Esophagus squamous epithelium (tissue), 5 donors: ENCODE results near the gene AP5M1. TPM values are rescaled to one million over a fixed set of nuclear protein-coding genes. Genes with fewer than 3 reads are reported as not detected.
"Not testable (repeated sequence)": the region's sequence is repeated elsewhere in the genome, so short reads cannot be mapped to it uniquely, and the experiment has no call there.

Experiments
- DNase-seq: peaks from one replicate; lab custom pipeline; 2025; lab: John Stamatoyannopoulos, UW
- H3K27ac ChIP-seq, 4 donors: fragments of 200-600 bp; sonication (generic); one replicate each; pipeline ENCODE4 v1.5.1; 2016 to 2019; ENCODE audit warnings: mild to moderate bottlenecking in 1 of 4
- H3K27me3 ChIP-seq, 4 donors: fragments of 200-600 bp; sonication (generic); 1 replicate in 3 of 4; 2 replicates in 1 of 4; pipeline versions ENCODE4 v1.5.1 to v1.6.0; 2017 to 2021; ENCODE audit warnings: antibody characterized with exemption in 1 of 4
- H3K36me3 ChIP-seq, 3 donors: fragments of 200-600 bp; sonication (generic); one replicate each; pipeline ENCODE4 v1.5.1; 2016 to 2019
- H3K4me1 ChIP-seq, 3 donors: fragments of 200-600 bp; sonication (generic); one replicate each; pipeline ENCODE4 v1.5.1; 2017 to 2019
- H3K4me3 ChIP-seq, 4 donors: fragments of 200-600 bp; sonication (generic); 1 replicate in 3 of 4; 2 replicates in 1 of 4; pipeline ENCODE4 v1.5.1; 2016 to 2019; ENCODE audit warnings: mild to moderate bottlenecking in 2 of 4, moderate library complexity in 1 of 4
- H3K9me3 ChIP-seq, 3 donors: fragments of 200-600 bp; sonication (generic); one replicate each; pipeline ENCODE4 v1.5.1; 2016 to 2019
- POLR2A ChIP-seq, 4 donors: fragments of 450-650 bp; IDR thresholded peaks; one replicate each; pipeline ENCODE4 v1.6.1; 2017; ENCODE audit warnings: antibody characterized with exemption in 4 of 4, mild to moderate bottlenecking in 4 of 4, moderate library complexity in 3 of 4
- WGBS, 2 donors: methylation state at CpG; one replicate each; pipeline ENCODE4 v1.1.5; 2018; 5-methylcytosine and 5-hydroxymethylcytosine counted together
- intact Hi-C: fragments of 100-400 bp; cut with DNase I; formaldehyde crosslinking; loops from one replicate; pipeline ENCODE4 v1.15.0; 2022
- total RNA-seq, 4 donors: library from RNA; depleted of rRNA; stranded (reverse); fragments of >200 nt; gene quantifications; one replicate each; pipeline ENCODE4 v1.1.0, GENCODE V29; 2016
- TF ChIP-seq, protein P1 (sequence below), 6 experiments: fragments of 450-650 bp in 4 of 6; fragments of 200-600 bp in 2 of 6; sonication (generic) in 2 of 6; IDR thresholded peaks; one replicate each; pipeline ENCODE4 v1.5.1; 2016 to 2019; ENCODE audit warnings: antibody characterized with exemption in 6 of 6, mild to moderate bottlenecking in 4 of 6, moderate library complexity in 4 of 6
- donor health status: DM: yes; HTN: yes; CAD: no.

AP5M1 gene
- total RNA-seq, 4 donors from 2014 or later = 24.1 to 34.2 (median 31.7) TPM

- TF ChIP-seq, protein P1, sequence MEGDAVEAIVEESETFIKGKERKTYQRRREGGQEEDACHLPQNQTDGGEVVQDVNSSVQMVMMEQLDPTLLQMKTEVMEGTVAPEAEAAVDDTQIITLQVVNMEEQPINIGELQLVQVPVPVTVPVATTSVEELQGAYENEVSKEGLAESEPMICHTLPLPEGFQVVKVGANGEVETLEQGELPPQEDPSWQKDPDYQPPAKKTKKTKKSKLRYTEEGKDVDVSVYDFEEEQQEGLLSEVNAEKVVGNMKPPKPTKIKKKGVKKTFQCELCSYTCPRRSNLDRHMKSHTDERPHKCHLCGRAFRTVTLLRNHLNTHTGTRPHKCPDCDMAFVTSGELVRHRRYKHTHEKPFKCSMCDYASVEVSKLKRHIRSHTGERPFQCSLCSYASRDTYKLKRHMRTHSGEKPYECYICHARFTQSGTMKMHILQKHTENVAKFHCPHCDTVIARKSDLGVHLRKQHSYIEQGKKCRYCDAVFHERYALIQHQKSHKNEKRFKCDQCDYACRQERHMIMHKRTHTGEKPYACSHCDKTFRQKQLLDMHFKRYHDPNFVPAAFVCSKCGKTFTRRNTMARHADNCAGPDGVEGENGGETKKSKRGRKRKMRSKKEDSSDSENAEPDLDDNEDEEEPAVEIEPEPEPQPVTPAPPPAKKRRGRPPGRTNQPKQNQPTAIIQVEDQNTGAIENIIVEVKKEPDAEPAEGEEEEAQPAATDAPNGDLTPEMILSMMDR (IDR thresholded peaks at IDR 0.05) = no peak
- TF ChIP-seq POLR2A (IDR thresholded peaks at IDR 0.05) = no peak
- no peaks in the 10 kb centered on the region for H3K4me1 ChIP-seq
- H3K9me3 ChIP-seq = no peaks in the 10 kb centered on the region
- H3K36me3 ChIP-seq = peaks cover 0 to 70% (median 4%) of the 10 kb centered on the region in 3 donors
- intact Hi-C loops = no loop called here
- H3K27ac ChIP-seq = no peak overlapping the region
- DNase-seq = no peak
- no peak overlapping the region for H3K4me3 ChIP-seq
- no peaks in the 10 kb centered on the region for H3K27me3 ChIP-seq
Observed at GRCh38 chr14:57243320-57243719, 25.5 kb upstream of the AP5M1 start.

DNA sequence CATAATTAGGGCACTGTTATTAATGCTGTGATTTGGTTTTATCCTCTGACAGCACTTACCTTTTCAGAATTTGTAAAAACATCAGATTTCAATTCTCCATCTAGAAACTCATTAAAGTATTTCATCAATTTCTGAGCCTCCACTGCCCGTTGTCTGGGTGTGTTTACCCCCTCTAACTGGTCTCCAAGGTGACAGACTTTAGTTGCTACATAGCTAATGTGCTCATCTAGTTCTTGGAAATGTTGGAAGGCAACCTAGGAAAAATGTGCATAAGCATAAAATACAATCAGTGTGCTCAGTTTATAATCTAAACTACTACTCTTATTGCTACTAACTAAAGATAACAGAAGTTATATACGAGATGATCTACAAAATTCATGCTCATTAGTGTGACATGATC, 24.7 kb upstream of the AP5M1 start:
- Histone ChIP-seq H3K27me3 (no peaks in the 10 kb centered on the region), H3K4me3 (no peak overlapping the region), H3K9me3 (no peaks in the 10 kb centered on the region), H3K36me3 (peaks cover 0 to 62% (median 4%) of the 10 kb centered on the region in 3 donors), H3K27ac (no peak overlapping the region), H3K4me1 (no peaks in the 10 kb centered on the region)
- 50 to 61% methylated on average over 2 of the region's 2 CpGs for WGBS, 2 donors
- intact Hi-C loops = no loop called here
- no peak for DNase-seq
- TF ChIP-seq POLR2A (IDR thresholded peaks at IDR 0.05) = no peak
- TF ChIP-seq, protein P1 (IDR thresholded peaks at IDR 0.05) = no peak

GRCh38 chr14:57245941-57246340, 22.8 kb upstream of the AP5M1 start:
- no peak overlapping the region for H3K27ac ChIP-seq
- H3K9me3 ChIP-seq = no peaks in the 10 kb centered on the region
- WGBS, 2 donors = 91 to 95% methylated on average over 2 of the region's 2 CpGs
- peaks cover 0 to 46% (median 2%) of the 10 kb centered on the region in 3 donors for H3K36me3 ChIP-seq
- H3K27me3 ChIP-seq = no peaks in the 10 kb centered on the region
- TF ChIP-seq, protein P1 (IDR thresholded peaks at IDR 0.05) = no peak
- TF ChIP-seq POLR2A (IDR thresholded peaks at IDR 0.05) = no peak
- no peaks in the 10 kb centered on the region for H3K4me1 ChIP-seq
- H3K4me3 ChIP-seq = no peak overlapping the region
- DNase-seq = no peak
- intact Hi-C loops = no loop called here

- no peak overlapping the region for H3K27ac ChIP-seq
Observed at GRCh38 chr14:57246933-57247657, 21.7 kb upstream of the AP5M1 start.

GRCh38 chr14:57254884-57255283, 13.9 kb upstream of the AP5M1 start:
- peaks cover 0 to 10% (median 0%) of the 10 kb centered on the region in 3 donors for H3K36me3 ChIP-seq
- H3K4me3 ChIP-seq = no peak overlapping the region
- intact Hi-C loops = no loop called here
- H3K27me3 ChIP-seq = no peaks in the 10 kb centered on the region
- H3K27ac ChIP-seq = no peak overlapping the region
- no peak for TF ChIP-seq POLR2A (IDR thresholded peaks at IDR 0.05)
- TF ChIP-seq, protein P1 (IDR thresholded peaks at IDR 0.05) = no peak
- H3K9me3 ChIP-seq = no peaks in the 10 kb centered on the region
- DNase-seq = no peak
- peaks cover 0 to 7% (median 0%) of the 10 kb centered on the region in 3 donors for H3K4me1 ChIP-seq

More at GRCh38 chr14:57246933-57247657, 21.7 kb upstream of the AP5M1 start:
- DNase-seq = no peak
- H3K36me3 ChIP-seq = peaks cover 0 to 36% (median 0%) of the 10 kb centered on the region in 3 donors
- intact Hi-C loops = no loop called here
- no peaks in the 10 kb centered on the region for H3K27me3 ChIP-seq
- no peaks in the 10 kb centered on the region for H3K9me3 ChIP-seq
- 61 to 76% methylated on average over 2 of the region's 2 CpGs for WGBS, 2 donors
- H3K4me1 ChIP-seq = peaks cover 0 to 5% (median 0%) of the 10 kb centered on the region in 3 donors
- no peak overlapping the region for H3K4me3 ChIP-seq
- TF ChIP-seq POLR2A (IDR thresholded peaks at IDR 0.05) = no peak
- TF ChIP-seq, protein P1 (IDR thresholded peaks at IDR 0.05) = no peak

- H3K9me3 ChIP-seq, intact Hi-C loops, H3K27me3 ChIP-seq, H3K27ac ChIP-seq, H3K4me3 ChIP-seq, H3K4me1 ChIP-seq, DNase-seq: not testable (repeated sequence)
- WGBS, 2 donors = 79 to 95% methylated on average over 2 of the region's 2 CpGs
- H3K36me3 ChIP-seq = peaks cover 0 to 10% (median 0%) of the 10 kb centered on the region in 3 donors
Observed at GRCh38 chr14:57258221-57258620, 10.6 kb upstream of the AP5M1 start.
